Nephron (organoid): ENCODE data around the gene QSOX2.

Experiments used
- H3K27ac Mint-ChIP-seq, 3 experiments: 2 replicates each; pipeline ENCODE4 v1.8.0; 2020; ENCODE audit warnings: mixed read lengths in 3 of 3, mild to moderate bottlenecking in 2 of 3, moderate library complexity in 1 of 3
- H3K27me3 Mint-ChIP-seq: 2 replicates; pipeline ENCODE4 v1.8.0; 2021; ENCODE audit warnings: low read depth, mild to moderate bottlenecking, moderate library complexity, mixed read lengths
- H3K36me3 Mint-ChIP-seq: 2 replicates; pipeline ENCODE4 v1.8.0; 2020; ENCODE audit warnings: low read depth, mixed read lengths
- H3K4me1 Mint-ChIP-seq: 2 replicates; pipeline ENCODE4 v1.8.0; 2020; ENCODE audit warnings: mixed read lengths
- H3K4me3 Mint-ChIP-seq, 3 experiments: 2 replicates each; pipeline ENCODE4 v1.8.0; 2020; ENCODE audit warnings: mild to moderate bottlenecking in 3 of 3, mixed read lengths in 3 of 3, moderate library complexity in 2 of 3
- H3K9me3 Mint-ChIP-seq: 2 replicates; pipeline ENCODE4 v1.8.0; 2020; ENCODE audit warnings: mixed read lengths
- CTCF ChIP-seq, 3 experiments: fragments of 200-600 bp; sonication (generic); IDR thresholded peaks; one replicate each; pipeline ENCODE4 v1.5.0; 2021; ENCODE audit warnings: antibody characterized with exemption in 3 of 3; ENCODE audit not compliant: unreplicated experiment in 3 of 3

Gene QSOX2

DNA sequence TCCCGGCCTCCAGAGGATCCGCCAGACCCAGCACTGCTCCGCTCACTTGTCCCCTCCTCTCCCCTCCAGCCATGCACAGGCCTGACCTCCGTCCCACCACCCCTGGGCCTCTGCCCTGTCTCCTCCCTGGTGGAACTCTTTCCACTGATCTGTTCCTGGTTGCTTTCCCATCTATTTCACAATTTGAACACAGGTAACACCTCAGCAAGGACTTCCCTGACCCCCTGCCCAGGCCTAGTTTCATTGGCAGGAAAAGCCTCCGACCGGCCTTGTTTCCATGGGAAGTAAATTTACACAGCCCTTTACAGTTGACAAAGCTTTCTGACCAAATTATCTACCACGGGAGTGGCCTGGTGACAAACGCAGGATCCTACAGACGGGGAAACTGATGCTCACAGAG lies 14.8 kb downstream of the QSOX2 start:
- no peak for TF ChIP-seq CTCF (IDR thresholded peaks at IDR 0.05; ENCODE audit: unreplicated experiment in 3 of 3)
- no peak overlapping the region for H3K4me3 Mint-ChIP-seq
- peaks cover 4% of the 10 kb centered on the region for H3K27me3 Mint-ChIP-seq
- peaks cover 8% of the 10 kb centered on the region for H3K36me3 Mint-ChIP-seq
- H3K27ac Mint-ChIP-seq, result no peak overlapping the region
- peaks cover 11% of the 10 kb centered on the region for H3K4me1 Mint-ChIP-seq
- H3K9me3 Mint-ChIP-seq, result no peaks in the 10 kb centered on the region

- Mint-ChIP-seq H3K27ac (no peak overlapping the region), H3K4me3 (no peak overlapping the region), H3K9me3 (no peaks in the 10 kb centered on the region), H3K4me1 (peaks cover 11% of the 10 kb centered on the region), H3K36me3 (peaks cover 8% of the 10 kb centered on the region), H3K27me3 (peaks cover 4% of the 10 kb centered on the region)
- TF ChIP-seq CTCF (IDR thresholded peaks at IDR 0.05; ENCODE audit: unreplicated experiment in 3 of 3), result no peak
Observed at GRCh38 chr9:136230365-136230764, 15.2 kb downstream of the QSOX2 start.

DNA sequence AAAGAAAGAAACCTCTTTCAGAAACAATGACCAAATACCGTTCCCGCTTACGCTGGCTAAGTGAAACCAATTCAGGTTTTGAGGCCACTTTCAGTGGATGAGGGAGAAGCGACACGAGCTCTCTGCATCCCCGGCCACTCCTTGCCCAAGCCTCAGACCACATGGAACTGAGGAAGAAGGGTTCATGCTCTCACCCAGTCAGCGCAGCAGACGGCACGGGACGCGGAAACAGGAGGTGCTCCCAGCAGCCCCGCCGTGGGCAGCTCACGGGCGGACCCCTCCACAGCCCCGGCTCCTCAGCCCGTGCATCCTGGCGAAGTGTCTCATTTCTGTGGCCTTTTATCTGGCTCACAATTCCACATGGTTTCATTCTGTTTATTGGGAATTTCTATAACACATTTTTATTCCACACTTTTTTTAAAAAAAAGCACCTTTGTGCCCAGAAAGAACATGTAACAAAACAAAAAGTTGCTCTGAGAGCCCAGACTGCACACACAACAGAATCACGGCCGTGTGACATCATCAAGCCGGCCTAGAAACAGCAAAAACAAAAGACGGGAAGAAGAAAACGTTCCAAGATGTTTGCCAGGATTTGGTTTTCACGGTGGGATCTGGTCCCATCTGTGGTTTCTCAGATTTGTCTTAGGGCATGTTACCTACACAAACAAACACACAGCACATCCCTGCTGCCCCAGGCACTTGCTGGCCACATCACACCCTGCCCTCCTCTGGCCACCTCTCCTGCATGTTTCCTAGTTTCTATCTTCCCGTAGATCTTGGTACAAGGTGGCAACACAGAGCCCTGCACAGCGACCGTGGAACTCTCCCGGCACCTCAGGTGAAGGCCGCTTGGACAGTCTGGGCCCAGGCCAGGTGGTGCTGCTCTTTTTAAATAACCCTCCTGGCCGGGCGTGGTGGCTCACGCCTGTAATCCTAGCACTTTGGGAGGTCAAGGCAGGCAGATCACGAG lies 16.2 kb downstream of the QSOX2 start:
- H3K4me3 Mint-ChIP-seq, result no peak overlapping the region
- peaks cover 9% of the 10 kb centered on the region for H3K36me3 Mint-ChIP-seq
- no peaks in the 10 kb centered on the region for H3K9me3 Mint-ChIP-seq
- peaks cover 11% of the 10 kb centered on the region for H3K4me1 Mint-ChIP-seq
- no peak for TF ChIP-seq CTCF (IDR thresholded peaks at IDR 0.05; ENCODE audit: unreplicated experiment in 3 of 3)
- H3K27ac Mint-ChIP-seq, result no peak overlapping the region
- H3K27me3 Mint-ChIP-seq, result peaks cover 4% of the 10 kb centered on the region

GRCh38 chr9:136228107-136228875 lies 17.3 kb downstream of the QSOX2 start:
- H3K4me3 Mint-ChIP-seq, result no peak overlapping the region
- H3K9me3 Mint-ChIP-seq, result no peaks in the 10 kb centered on the region
- no peak for TF ChIP-seq CTCF (IDR thresholded peaks at IDR 0.05; ENCODE audit: unreplicated experiment in 3 of 3)
- no peak overlapping the region for H3K27ac Mint-ChIP-seq
- peaks cover 8% of the 10 kb centered on the region for H3K4me1 Mint-ChIP-seq
- H3K36me3 Mint-ChIP-seq, result peaks cover 10% of the 10 kb centered on the region
- peaks cover 4% of the 10 kb centered on the region for H3K27me3 Mint-ChIP-seq

DNA sequence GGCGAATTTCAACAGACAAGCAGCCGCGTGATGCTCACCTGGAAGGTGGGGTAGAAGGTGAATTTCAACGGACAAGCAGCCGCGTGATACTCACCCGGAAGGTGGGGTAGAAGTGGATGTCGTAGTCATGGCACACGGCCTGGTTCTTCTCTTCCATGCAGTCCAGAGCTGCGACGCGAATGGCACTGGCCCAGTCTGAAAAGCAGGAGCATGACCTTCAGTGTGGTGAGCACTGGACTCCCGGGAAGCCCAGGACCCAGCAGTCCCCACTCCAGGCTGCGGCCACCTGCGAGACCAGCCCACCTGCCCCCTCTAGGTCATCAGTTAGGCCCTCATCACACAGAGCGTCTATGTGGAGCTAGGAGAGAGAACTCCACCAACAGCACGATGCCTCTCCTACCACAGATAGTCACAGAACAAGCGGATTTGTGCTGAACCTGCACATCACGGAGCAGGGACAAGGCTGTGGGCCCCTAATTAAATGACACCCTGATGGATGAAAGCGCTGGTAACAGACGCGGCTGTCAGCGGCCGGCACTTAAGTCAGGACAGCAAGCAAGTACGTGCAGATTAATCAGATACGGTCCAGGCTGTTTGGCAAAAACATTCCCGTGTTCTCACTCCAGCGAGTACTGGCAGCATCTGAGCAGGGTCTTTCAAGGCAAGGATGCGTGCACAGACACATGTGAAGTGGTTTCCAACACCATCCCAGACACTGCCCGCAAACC lies 18.8 kb downstream of the QSOX2 start:
- Mint-ChIP-seq H3K4me1 (peaks cover 13% of the 10 kb centered on the region), H3K27me3 (peaks cover 4% of the 10 kb centered on the region), H3K9me3 (no peaks in the 10 kb centered on the region), H3K36me3 (peaks cover 19% of the 10 kb centered on the region), H3K27ac (no peak overlapping the region), H3K4me3 (no peak overlapping the region)
- TF ChIP-seq CTCF (IDR thresholded peaks at IDR 0.05; ENCODE audit: unreplicated experiment in 3 of 3), result no peak
